GM12891 (cell line): Measurements from ENCODE around the gene ADCY5.

Experiments
- PAX5 ChIP-seq: IDR thresholded peaks from 2 replicates; pipeline ENCODE4 v1.6.1; 2011; ENCODE audit warnings: low read length, moderate library complexity, mild to moderate bottlenecking; ENCODE audit not compliant: insufficient read depth, severe bottlenecking
- POLR2A ChIP-seq: IDR thresholded peaks from 2 replicates; pipeline ENCODE4 v1.6.1; 2011; ENCODE audit warnings: low read depth, low read length, control low read depth
- POLR2AphosphoS5 ChIP-seq: IDR thresholded peaks from 2 replicates; pipeline ENCODE4 v1.6.1; 2011; ENCODE audit warnings: low read depth, low read length, control low read depth
- POU2F2 ChIP-seq: IDR thresholded peaks from 2 replicates; pipeline ENCODE4 v1.6.1; 2011; ENCODE audit warnings: low read depth, mild to moderate bottlenecking, control low read depth, low read length, moderate library complexity
- TAF1 ChIP-seq: IDR thresholded peaks from 2 replicates; pipeline ENCODE4 v1.6.1; 2011; ENCODE audit warnings: low read depth, low read length, control low read depth

GRCh38 chr3:123262226-123262625, 186.7 kb downstream of the ADCY5 start:
- no peak for TF ChIP-seq POLR2AphosphoS5
- TF ChIP-seq POU2F2, result no peak
- TF ChIP-seq POLR2A, result no peak
- TF ChIP-seq TAF1, result no peak
- no peak for TF ChIP-seq PAX5
